ENCODE results near the gene AGPAT4. TPM values are rescaled to one million over a fixed set of nuclear protein-coding genes. Genes with fewer than 3 reads are reported as not detected.
"Not testable (repeated sequence)": the region's sequence is repeated elsewhere in the genome, so short reads cannot be mapped to it uniquely, and the experiment has no call there.

AGPAT4 gene
- polyA plus RNA-seq, 1 experiment = 3.7 TPM

- ChIA-PET POLR2A (no interaction called here), CTCF (interaction anchor here (1.0 kb wide), 1 partner anchor 13 kb away, joined by 3 read pairs; no protein-coding TSS in a partner anchor)
- no peak for TF ChIP-seq CTCF (IDR thresholded peaks at IDR 0.05; ENCODE audit: insufficient read depth, low read depth, low read length)
- DNase-seq (ENCODE audit: low read depth) = no peak
- Histone ChIP-seq H3K27me3 (ENCODE audit: control insufficient read depth, insufficient read depth, low read length) (no peaks in the 10 kb centered on the region), H3K36me3 (ENCODE audit: control insufficient read depth, insufficient read depth, low read length) (no peaks in the 10 kb centered on the region), H3K4me3 (ENCODE audit: low read depth, low read length) (no peak overlapping the region)
These were observed 85.1 kb downstream of the AGPAT4 start for GRCh38 chr6:161188547-161189465.

- H3K27me3 ChIP-seq (ENCODE audit: control insufficient read depth, insufficient read depth, low read length) = no peaks in the 10 kb centered on the region
- no peaks in the 10 kb centered on the region for H3K36me3 ChIP-seq (ENCODE audit: control insufficient read depth, insufficient read depth, low read length)
- no peak for TF ChIP-seq CTCF (IDR thresholded peaks at IDR 0.05; ENCODE audit: insufficient read depth, low read depth, low read length)
- no peak overlapping the region for H3K4me3 ChIP-seq (ENCODE audit: low read depth, low read length)
- CTCF ChIA-PET = no interaction called here
- peak; percentile 43 for DNase-seq (ENCODE audit: low read depth)
- POLR2A ChIA-PET = no interaction called here
These were observed 87.6 kb downstream of the AGPAT4 start for GRCh38 chr6:161186173-161186769.

GRCh38 chr6:161181121-161181520 lies 92.7 kb downstream of the AGPAT4 start:
- Histone ChIP-seq H3K27me3 (ENCODE audit: control insufficient read depth, insufficient read depth, low read length) (no peaks in the 10 kb centered on the region), H3K4me3 (ENCODE audit: low read depth, low read length) (no peak overlapping the region), H3K36me3 (ENCODE audit: control insufficient read depth, insufficient read depth, low read length) (no peaks in the 10 kb centered on the region)
- TF ChIP-seq CTCF (IDR thresholded peaks at IDR 0.05; ENCODE audit: insufficient read depth, low read depth, low read length) = no peak
- CTCF ChIA-PET = no interaction called here
- no peak for DNase-seq (ENCODE audit: low read depth)
- POLR2A ChIA-PET = no interaction called here

- DNase-seq (ENCODE audit: low read depth); POLR2A ChIA-PET; H3K27me3 ChIP-seq (ENCODE audit: control insufficient read depth, insufficient read depth, low read length); H3K4me3 ChIP-seq (ENCODE audit: low read depth, low read length); H3K36me3 ChIP-seq (ENCODE audit: control insufficient read depth, insufficient read depth, low read length); CTCF ChIA-PET: not testable (repeated sequence)
These were observed 95.7 kb downstream of the AGPAT4 start for GRCh38 chr6:161178155-161178554.

- POLR2A ChIA-PET; H3K36me3 ChIP-seq (ENCODE audit: control insufficient read depth, insufficient read depth, low read length); DNase-seq (ENCODE audit: low read depth); H3K27me3 ChIP-seq (ENCODE audit: control insufficient read depth, insufficient read depth, low read length); H3K4me3 ChIP-seq (ENCODE audit: low read depth, low read length): not testable (repeated sequence)
- CTCF ChIA-PET = interaction anchor here (0.9 kb wide), 1 partner anchor 12 kb away, joined by 3 read pairs; no protein-coding TSS in a partner anchor
These were observed 97.4 kb downstream of the AGPAT4 start for GRCh38 chr6:161176428-161176827.

GRCh38 chr6:161172769-161173168 lies 101.1 kb downstream of the AGPAT4 start:
- H3K36me3 ChIP-seq (ENCODE audit: control insufficient read depth, insufficient read depth, low read length); H3K4me3 ChIP-seq (ENCODE audit: low read depth, low read length); H3K27me3 ChIP-seq (ENCODE audit: control insufficient read depth, insufficient read depth, low read length); DNase-seq (ENCODE audit: low read depth); POLR2A ChIA-PET; CTCF ChIA-PET: not testable (repeated sequence)
